GM10266 (cell line): ENCODE measurements around the gene MAX.

Experiments
- DNase-seq: peaks from one replicate; pipeline ENCODE4 v3.0.0; 2012; ENCODE audit errors: extremely low spot score
- TF ChIP-seq, protein P1 (sequence below): IDR thresholded peaks from 2 replicates; pipeline ENCODE4 v1.5.1; 2012; ENCODE audit warnings: mild to moderate bottlenecking, low read depth; ENCODE audit not compliant: control insufficient read depth, insufficient read depth; ENCODE audit errors: missing control alignments

The MAX gene

DNA sequence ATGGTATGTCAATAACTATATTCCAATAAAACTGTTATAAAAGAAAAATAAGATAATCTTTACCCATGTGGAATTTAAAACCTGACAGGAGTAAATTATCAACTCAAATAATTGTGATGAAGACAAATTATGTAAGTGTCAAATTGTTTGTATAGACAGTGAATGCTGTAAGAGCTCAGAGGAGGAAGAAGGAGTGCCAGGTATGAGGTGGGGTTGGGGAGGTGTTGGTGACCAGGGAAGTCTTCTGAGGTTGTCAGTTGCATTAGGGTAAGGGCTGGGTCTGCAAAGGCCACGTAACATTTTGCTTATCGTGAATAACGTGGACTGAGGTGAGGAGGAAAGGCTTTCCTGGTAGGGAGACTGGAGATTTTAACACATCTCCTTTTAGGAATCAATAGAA, 2.5 kb upstream of the MAX start:
- TF ChIP-seq, protein P1, sequence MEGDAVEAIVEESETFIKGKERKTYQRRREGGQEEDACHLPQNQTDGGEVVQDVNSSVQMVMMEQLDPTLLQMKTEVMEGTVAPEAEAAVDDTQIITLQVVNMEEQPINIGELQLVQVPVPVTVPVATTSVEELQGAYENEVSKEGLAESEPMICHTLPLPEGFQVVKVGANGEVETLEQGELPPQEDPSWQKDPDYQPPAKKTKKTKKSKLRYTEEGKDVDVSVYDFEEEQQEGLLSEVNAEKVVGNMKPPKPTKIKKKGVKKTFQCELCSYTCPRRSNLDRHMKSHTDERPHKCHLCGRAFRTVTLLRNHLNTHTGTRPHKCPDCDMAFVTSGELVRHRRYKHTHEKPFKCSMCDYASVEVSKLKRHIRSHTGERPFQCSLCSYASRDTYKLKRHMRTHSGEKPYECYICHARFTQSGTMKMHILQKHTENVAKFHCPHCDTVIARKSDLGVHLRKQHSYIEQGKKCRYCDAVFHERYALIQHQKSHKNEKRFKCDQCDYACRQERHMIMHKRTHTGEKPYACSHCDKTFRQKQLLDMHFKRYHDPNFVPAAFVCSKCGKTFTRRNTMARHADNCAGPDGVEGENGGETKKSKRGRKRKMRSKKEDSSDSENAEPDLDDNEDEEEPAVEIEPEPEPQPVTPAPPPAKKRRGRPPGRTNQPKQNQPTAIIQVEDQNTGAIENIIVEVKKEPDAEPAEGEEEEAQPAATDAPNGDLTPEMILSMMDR, result no peak
- no peak for DNase-seq

DNA sequence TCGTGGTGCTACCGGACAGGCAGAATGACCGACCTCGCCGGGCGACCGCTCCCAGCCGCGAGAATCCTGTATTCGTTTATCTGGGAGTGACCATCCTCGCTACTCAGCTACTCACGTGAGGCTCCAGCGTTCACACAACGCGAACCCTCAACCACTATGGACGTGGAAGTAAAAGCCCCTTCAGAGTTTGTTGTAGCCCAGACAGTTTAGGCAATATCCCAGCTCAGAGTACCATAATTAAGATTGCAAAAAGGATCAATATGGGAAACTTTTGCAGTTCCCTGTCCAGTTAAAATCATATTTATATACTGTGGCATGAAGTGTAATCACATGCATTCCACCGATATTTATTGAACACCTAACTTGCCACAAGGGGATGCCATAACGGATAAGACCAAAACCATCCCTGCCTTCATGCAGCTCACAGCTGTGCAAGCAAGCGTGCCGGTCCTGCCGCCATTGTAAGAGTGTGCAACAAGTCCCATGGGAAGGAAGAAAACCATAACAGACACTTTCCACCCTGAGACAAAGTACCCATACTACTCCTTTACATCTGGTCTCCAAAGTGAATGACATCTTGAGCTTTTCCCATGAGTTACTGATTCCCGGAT, 938 bp upstream of the MAX start:
- TF ChIP-seq, protein P1, result peak; percentile 23
- no peak for DNase-seq

DNA sequence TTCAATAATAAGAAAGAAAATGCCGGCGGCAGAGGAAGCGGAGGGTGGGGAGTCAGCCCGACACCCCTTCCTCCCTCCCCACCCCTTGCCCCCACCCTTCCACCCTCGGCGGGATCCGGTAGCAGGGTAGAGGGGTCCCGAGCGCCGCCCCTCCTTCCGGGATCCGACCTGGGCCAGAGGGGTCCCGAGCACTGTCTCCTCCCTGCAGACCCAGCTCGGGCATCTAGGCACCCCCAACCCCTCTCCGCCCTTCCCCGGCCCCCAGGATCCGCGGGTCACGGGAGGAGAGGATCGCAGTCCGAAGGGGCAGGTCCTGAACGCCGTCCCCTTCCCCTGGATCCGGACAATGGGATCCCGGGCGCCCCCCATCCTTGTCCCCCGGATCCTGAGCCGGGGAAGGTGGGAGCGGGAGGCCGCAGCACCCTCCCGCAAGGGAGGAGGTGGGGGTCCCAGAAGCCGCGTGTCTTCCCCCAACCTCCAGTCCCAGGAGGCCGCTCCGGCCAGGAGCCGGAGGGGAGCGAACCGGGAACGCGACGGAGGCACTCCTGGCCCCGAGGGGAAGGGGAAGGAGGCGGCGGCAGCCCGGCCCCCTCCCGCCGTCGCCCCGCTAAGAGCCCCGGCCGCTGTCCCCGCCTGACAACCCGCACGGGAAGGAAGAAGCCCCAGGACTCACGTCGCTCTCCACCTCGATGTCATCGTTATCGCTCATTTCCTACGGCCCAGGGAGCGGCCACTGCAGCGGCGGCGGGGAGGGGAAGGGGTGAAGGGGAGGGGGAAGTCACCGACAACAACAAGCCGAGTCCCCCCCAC, 481 bp downstream of the MAX start:
- TF ChIP-seq, protein P1, result no peak
- no peak for DNase-seq

DNA sequence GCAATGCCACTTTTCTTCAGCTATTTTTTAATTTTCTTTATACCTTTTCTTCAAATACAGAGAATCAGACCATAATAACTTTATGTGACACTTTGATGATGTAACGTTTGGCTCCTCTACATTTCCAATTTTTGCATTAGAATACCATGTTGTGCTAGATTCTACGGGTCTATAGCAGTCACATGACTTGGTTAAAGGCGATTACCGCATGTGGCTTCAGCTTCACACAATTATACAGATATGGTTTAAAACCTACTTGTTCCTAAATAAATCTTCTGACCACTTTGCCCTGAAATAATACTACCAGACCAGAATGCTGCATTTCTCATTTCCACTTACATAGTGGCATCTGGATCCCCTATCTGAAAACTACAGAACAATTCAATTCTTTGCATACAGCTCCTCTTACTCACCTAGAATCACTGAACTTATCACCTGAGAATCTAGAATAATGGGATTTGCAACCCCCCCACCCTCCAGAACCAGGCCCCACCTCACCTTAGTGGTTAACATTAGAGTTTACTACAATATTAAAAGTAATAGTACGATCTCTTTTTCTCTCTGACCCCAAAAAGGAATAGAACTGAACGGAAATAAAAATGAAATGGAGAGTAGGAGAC, 1.3 kb downstream of the MAX start:
- no peak for DNase-seq
- TF ChIP-seq, protein P1, result no peak

DNA sequence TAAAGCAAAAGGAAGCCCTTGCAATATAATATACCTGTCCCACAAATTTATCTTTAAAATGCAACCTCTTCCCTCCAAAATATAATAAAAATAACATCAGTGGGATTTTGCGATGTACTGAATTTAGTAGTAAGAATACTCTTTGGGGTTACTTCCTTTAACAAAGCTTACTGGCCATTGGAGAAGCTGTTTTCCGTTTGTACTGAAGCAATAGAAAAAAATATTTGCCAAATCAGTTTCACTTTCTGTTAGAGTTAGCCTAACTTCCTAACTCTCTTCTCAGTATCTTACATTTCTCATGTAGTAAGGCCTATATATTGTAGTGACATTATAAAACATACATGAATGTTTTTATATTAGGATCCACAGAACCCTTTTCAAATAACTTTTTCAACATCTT, 3.7 kb downstream of the MAX start:
- TF ChIP-seq, protein P1, result no peak
- peak; percentile 55 for DNase-seq

DNA sequence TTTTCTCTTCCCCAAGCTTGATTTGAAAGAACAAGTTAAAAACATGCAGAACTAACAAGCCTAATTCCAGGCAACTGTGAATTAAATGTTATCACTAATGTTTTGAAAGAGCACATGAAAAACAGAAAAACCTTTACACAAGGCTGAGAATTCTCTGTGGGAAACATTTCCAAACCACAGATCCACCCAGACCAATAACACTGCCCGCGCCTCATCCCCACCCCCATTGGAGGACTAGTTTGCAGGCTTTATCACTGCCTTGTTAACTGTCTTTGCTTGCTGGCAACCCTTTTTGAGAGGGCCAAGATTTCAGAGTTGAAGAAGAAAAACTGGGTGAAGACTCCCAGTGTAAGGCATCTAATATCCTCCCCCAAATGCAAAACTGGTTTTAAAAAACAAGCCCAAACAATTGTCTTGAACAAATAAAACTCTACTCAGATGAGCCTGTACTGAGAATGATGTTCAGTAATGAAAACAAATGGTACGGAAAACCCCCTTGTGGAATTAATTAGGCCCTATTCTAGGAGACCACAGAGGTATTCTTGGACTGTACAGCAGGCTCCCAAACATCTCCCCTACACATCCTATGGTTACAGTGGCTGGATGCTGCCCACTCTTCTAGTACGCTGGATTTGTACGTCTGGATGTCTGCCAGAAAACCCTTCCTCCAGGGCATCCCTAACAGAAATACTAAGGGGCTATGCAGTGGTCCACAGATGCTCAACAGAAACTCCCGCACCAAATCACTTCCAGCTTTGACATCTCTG, 5.8 kb downstream of the MAX start:
- TF ChIP-seq, protein P1, result no peak
- no peak for DNase-seq
